H1 (cell line): Measurements from ENCODE around the gene SOCS6. TPM values are rescaled to one million over a fixed set of nuclear protein-coding genes. Genes with fewer than 3 reads are reported as not detected.

Experiments used
- BCL11A ChIP-seq, 2 experiments: IDR thresholded peaks; one replicate each; pipeline ENCODE4 v1.6.1; 2011; ENCODE audit warnings: low read depth in 2 of 2, low read length in 2 of 2, mild to moderate bottlenecking in 2 of 2
- BRCA1 ChIP-seq: IDR thresholded peaks from 2 replicates; pipeline ENCODE4 v1.6.1; 2012; ENCODE audit warnings: low read depth, low read length, improper control_type of control experiment
- CBX5 ChIP-seq: fragments of 300-800, 300-1000 bp; sonication (generic); IDR thresholded peaks from 2 replicates; pipeline ENCODE4 v1.7.1; 2016; ENCODE audit warnings: antibody characterized with exemption, low read length, low read depth
- CHD7 ChIP-seq: fragments of 300-600 bp; sonication (generic); IDR thresholded peaks from 2 replicates; pipeline ENCODE4 v1.7.1; 2012; ENCODE audit warnings: low read length, moderate library complexity, mild to moderate bottlenecking, inconsistent platforms; ENCODE audit not compliant: insufficient replicate concordance
- EP300 ChIP-seq, 2 experiments: IDR thresholded peaks; 1 replicate in 1 of 2; 2 replicates in 1 of 2; pipeline ENCODE4 v1.6.1; 2011 to 2012; ENCODE audit warnings: low read depth in 2 of 2, low read length in 2 of 2, mild to moderate bottlenecking in 2 of 2, borderline replicate concordance in 1 of 2, inconsistent platforms in 1 of 2, moderate library complexity in 1 of 2
- PHF8 ChIP-seq: fragments of 200-600 bp; sonication (generic); conservative IDR thresholded peaks from 2 replicates; pipeline ENCODE4 v1.7.1; 2012; ENCODE audit warnings: low read depth, mild to moderate bottlenecking, inconsistent platforms, low read length, moderate library complexity
- polyA plus RNA-seq, 7 experiments: library from polyadenylated mRNA; depleted of rRNA in 3 of 7; stranded (reverse) in 5 of 7; unstranded in 2 of 7; fragments of >200 nt in 5 of 7; fragments of 200-250 nt in 2 of 7; gene quantifications; 1 replicate in 5 of 7; 2 replicates in 1 of 7; 4 replicates in 1 of 7; pipeline versions ENCODE4 v1.2.1 to v1.2.3, GENCODE V29; 2011 to 2013; ENCODE audit warnings: missing spikeins in 2 of 7, mixed read lengths in 2 of 7
- total RNA-seq: library from RNA; stranded (reverse); fragmentation: NEBNext Ultra II Directional; extraction: Animal tissue kit (Norgen Biotek cat#: 25700); gene quantifications from 2 replicates; pipeline ENCODE4 v1.2.1, GENCODE V29; 2021

SOCS6 gene
- total and polyA plus RNA-seq, 2 of the 8 experiments (the other 6 are each of a cell fraction or from before 2014, with no cell fraction given): 9.1 to 22.9 TPM

GRCh38 chr18:70355620-70356385 lies 67.0 kb downstream of the SOCS6 start (continued):
- TF ChIP-seq CHD7 (no peak), EP300 (IDR thresholded peaks at IDR 0.05; ENCODE audit: borderline replicate concordance in 1 of 2, low read depth in 2 of 2, low read length in 2 of 2) (no peak), PHF8 (no peak), CBX5 (no peak), BCL11A (IDR thresholded peaks at IDR 0.05; ENCODE audit: low read depth in 2 of 2, low read length in 2 of 2) (no peak), BRCA1 (no peak)
